Stimulated activated CD4-positive, alpha-beta T cell treated with anti-CD3 and anti-CD28 coated beads, Interleukin-4, amount 100 ng/mL, for 1 hour (primary cell): Measurements from ENCODE around the gene HTR3C.
"Not testable (repeated sequence)": the region's sequence is repeated elsewhere in the genome, so short reads cannot be mapped to it uniquely, and the experiment has no call there.

ENCODE experiments used
- DNase-seq: peaks from one replicate; pipeline ENCODE4 v3.0.0-alpha.2; 2020

The HTR3C gene, protein sequence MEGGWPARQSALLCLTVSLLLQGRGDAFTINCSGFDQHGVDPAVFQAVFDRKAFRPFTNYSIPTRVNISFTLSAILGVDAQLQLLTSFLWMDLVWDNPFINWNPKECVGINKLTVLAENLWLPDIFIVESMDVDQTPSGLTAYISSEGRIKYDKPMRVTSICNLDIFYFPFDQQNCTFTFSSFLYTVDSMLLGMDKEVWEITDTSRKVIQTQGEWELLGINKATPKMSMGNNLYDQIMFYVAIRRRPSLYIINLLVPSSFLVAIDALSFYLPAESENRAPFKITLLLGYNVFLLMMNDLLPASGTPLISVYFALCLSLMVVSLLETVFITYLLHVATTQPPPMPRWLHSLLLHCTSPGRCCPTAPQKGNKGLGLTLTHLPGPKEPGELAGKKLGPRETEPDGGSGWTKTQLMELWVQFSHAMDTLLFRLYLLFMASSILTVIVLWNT

DNA sequence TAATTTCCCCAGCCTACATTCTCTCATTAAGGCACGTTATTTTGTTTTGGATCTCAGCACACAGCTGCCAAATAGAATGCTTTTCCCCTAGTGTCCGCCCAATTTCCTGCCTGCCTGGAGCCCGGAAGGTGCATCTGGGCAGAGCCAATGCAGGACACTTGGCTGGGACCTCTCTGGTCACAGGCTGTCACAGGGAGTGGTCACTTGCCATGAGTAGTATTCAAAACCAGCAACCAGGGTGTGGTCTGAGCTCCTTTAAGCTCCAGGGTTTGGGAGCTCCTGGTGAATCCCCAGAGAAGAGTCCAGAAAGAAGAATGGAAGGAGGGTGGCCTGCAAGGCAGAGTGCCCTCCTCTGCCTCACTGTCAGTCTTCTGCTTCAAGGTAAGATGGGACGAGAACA lies at the start of gene HTR3C:
HTR3C (plus strand) TSS at position 281 of the 400 bp plus-strand sequence; CDS start at position 315, 34 bp downstream.
- no peak for DNase-seq

DNA sequence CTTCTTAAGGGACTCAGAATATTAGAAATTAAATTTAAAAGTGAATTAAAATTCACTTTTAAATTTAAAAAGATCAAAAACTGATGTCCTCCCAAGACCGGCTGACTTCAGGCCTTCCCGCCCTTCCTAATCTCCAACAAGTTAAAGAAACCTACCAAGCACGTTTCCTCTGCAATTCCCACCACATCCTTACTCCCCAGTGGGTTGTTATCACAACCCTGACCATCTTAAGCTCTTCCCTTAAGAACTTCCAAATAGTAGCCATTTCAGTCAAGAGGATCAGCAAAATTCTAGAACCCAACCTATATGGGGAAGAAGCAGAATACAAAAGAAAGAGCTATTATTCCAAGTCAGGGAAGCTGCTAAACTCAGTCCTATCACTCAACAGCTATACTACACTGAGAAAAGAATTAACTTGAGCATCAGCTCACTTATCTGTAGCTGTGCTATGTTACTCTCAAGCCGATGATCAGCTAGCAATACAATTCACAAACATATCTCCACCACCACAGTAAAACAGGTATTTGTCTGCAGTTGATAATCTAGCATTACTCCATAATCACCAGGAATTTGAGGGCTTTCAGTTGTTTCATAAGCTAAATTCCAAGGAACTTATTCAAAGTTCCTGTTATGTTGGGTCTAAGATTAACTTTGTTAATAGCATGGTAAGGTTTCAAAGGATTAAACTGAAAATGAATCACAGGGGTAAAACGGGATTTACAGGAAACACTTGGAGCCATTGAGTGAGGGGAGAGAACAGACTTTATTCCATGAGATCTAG lies 49.5 kb upstream of the HTR3C start:
- DNase-seq: no peak

DNA sequence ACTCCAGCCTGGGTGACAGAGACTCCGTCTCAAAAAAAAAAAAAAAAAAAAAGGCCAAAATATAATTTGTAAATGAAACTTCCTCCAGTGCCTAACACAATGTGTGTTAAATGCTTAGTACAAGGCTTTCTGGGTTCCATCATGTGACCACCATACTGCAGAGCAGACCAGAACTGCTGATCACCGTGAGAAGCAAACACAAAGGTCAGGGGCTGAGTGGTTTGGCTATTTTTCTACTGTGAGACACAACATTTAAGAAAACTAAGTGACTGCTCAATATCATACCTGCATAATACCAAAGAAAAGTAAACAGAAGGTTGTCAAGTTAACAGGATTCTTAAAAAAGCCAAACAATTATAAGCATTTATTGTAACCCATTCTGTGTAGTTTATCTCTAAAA lies 48.4 kb upstream of the HTR3C start:
- no peak for DNase-seq

DNA sequence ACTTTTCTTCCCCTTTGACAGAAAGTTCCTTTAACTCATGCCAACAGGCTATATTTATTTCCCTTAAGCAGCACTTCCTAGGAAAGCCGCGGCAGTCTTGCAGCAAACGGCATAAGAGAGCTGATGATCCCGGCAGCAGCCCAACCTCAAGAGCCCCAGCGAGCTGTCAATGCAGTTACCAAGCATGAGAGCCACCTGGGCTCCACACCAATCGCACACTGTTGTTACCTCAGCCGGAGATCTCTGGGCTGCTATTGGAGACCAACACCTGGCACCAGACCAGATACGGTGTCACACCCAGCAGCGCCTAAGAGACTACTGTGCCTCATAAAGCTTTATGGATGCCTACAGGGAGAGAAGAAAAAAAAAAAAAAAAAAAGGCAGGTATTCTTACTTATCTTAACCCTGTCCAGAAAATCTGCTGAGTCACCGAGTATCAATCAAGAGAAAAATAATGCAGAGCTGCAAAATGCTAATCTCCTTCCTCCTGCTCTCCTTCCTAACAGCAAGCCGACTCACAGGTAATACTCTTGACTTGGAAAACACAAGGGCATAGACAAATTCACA lies 46.8 kb upstream of the HTR3C start:
- DNase-seq: no peak

DNA sequence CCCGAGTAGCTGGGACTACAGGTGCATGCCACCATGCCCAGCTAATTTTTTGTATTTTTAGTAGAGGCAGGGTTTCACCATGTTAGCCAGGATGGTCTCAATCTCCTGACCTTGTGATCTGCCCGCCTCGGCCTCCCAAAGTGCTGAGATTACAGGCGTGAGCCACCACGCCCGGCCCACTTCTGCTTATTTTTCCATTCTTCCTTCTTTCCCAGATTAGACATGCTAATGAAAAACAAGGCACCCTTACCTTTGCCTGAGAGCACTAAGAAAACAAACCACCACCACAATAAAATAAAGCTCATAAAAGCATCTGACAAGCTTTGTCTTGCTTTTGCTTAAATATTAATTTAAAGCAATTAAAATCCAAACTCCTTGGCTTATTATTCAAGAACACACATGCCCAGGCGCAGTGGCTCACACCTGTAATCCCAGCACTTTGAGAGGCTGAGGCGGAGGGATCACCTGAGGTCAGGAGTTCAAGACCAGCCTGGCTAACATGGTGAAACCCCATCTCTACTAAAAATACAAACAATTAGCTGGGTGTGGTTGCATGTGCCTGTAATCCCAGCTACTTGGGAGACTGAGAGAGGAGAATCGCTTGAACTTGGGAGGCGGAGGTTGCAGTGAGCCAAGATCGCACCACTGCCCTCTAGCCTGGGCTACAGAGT lies 45.6 kb upstream of the HTR3C start:
- not testable (repeated sequence) for DNase-seq

DNA sequence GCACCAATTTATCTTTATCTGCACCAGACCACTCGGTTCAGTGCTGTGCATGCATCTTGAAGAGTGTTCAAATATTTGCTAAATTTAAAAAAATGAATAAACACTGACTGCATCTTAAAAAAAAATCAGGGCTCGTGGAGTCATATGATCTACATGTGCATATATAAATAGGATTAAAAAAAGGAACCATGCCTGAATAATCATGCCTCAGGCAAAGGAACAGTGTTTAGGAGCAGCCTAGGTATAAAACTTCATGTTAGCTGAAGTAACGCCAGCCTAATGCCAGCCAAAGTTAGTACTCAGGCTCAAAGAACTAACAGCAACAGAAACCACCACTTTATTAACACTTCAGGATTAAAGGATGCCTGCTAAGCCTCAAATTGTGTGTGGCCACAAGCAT lies 44.7 kb upstream of the HTR3C start:
- no peak for DNase-seq

DNA sequence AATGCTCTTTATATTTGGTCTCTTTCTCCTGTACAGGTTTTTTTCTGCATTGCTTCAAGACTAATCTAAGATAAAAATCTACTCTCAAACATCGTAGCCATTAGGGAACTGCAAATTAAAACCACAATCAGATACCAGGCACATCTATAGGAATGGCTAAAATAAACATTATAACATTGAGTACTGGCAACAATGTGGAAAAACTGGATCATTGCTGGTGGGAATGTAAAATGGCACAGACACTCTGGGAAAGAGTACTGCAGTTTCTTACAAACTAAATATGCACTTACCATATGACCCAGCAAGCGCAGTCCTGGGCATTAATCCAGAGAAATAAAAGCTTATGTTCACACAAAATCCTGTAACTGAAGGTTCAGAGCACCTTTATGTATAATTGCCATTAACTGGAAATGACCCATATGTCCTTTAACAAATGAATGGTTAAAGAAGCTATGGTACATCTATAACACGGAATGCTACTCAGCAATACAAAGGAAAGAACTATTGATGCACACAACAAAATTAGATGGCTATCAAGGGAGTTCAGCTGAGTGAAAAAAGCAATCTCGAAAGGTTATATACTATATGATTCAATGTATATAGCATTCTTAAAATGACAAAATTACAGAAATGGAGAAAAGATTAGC lies 41.5 kb upstream of the HTR3C start:
- no peak for DNase-seq

DNA sequence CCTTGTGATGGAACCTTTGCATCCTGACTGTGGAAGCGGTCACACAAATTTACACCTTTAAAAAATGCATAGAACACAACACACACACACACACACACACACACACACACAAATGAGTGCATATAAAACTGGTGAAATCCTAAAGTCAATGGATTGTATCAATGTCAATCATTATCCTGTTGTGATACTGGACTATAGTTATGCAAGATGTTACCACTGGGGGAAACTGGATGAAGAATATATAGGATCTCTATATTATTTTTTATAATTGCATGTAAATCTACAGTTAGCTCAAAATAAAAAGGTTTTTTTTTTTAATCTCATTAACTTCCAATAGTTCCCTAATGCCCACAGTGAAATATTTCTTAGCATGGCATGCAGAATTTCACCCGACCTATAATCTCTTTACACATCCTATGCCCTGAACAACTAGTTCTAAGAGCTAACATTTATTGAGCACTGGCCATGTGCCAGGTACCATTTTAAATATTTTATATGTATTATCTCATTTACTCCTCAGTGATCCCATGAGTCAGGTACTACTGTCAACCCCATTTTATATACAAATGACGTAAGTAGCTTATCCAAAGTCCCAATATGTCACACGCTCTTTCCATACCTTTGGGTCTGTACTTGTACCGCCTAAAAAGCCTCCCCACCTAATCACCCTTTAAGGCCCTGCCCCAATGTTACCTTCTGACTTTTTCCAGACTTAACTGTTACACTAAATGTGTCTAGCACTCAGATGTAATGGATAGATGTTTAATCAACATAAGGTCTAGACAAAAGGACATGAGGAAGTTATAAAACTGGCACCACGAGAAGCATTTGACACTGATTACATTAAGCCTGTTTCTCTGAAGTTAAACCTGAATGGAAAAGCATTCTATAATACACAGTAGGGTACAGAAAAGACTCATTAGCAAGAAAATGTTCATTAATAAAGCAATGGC lies 40.6 kb upstream of the HTR3C start:
- DNase-seq: no peak

DNA sequence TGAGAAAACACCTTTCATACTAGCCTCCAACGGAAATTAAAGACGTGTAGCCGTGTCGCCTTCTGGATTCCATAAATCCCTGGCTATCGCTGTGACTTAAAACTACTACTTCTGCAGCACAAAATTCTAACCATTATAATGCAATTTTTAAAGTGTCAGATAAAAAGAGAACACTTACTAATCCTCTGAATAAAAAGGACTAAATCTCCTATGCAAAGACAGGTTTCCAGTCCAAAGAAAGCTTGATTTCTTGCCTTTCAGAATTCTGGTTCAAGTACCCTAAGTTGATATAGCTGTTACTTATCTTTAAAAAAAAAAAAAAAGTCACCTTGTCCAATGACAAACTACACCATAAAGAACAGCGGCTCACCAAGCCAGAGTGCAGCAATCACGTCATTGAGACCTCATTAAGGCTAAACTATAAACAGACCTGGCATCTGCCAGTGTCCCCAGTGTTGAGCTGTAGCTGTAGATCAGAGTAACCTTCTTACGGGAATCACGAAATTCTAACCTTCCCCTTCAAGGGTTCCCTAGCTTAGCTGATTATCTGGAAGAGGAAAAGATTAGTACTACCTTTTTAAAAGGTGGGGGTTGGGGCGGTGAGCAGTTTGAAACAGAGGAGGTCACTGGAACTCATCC lies 37.3 kb upstream of the HTR3C start:
- DNase-seq: no peak

DNA sequence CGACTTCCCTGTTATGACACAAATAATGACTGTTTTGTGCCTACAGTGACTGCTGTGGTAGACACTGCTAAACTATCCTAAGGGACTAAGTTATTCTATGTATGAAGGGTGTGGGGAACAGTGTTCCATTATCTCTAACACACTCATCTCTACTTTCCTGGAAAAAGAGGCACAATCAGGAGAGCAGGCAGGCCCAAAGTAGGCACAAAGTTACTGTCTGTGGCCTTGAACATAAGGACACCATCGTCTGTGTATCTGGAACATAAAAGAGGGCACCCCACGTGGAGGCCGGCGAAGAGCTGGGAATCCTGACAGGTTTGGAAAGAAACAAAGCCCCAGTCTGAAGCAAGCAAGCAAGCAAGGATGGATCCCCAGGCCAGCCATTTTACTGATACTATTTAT lies 36.7 kb upstream of the HTR3C start:
- no peak for DNase-seq

DNA sequence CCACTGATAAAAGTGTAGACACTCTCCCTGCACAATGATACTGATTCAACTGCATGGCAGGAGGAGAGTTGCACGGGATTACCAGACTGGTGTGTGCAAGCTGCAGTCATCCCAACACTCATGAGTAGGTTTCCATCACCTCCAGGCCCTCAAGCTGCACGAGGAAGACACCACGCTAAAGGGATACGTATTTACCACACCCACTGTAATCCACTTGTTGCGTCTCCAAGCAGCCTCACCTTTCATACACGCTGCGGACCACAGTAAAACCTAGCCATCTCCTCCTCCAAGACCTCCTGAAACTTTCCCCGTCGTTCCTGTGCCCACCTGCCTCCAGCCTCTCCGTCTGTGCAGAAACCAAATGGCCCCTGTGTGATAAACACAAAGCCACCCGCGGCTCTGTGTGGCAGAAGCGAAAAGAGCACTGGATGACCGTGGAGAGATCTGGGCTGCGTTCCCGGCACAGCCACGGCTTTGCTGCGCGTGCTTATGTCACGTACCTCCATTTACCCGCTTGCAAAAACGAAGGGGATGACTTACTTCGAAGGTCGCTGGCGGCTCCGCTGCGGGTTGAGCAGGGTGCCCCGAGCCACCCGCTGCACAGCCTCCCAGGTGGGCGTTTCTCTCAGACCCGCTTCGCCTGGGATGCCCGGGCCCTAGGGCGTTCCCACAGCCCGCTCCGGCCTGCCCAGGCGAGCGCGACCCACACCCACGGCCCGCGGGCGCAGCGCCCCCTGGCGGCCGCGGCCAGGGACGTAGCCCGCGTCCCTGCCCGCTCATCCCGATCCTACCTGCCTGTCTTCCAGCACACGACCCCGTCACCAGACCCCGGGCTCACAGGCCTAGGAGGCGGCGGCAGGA lies 35.8 kb upstream of the HTR3C start:
- DNase-seq: peak; percentile 56

DNA sequence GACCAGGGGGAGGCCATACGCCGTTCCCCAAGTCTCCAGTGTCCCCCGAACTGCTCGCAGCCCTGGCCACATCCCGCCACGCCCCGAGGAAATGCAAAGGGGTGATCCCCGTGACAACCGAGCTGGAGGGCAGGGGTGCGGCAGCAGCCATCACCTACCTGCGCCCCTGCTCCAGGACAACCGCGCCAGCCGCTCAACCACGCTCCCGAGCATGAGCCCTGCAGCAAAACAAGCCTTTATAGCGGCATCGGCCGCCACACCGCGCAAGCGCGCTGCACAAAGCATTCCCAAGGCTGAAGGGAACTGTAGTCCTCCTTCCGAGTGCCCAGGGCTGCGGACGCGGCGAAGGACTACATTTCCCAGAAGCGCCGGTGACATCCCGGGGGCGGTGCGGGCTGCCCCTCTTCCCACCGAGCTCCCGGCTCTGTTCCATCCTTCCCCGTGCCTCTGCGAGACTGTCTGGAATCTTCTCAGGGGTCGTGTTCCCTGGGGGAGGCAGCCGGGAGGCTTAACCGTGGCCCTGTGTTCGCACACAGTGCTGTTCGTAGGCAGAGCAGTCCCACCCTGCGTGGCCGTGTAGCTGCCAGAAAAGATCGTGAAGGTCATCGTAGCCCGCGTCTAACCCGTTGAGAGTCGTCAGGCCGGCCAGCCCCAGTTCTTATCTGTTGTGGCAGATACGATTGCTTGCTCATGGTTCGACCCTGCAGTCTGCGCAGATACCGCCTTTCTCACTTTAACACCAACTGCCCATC lies 35.0 kb upstream of the HTR3C start, which contains the start of gene ABCC5:
ABCC5 (minus strand) TSS at position 213 of the 752 bp plus-strand sequence. CDS start 3,492 bp downstream, outside the sequence.
- DNase-seq: peak; percentile 82

DNA sequence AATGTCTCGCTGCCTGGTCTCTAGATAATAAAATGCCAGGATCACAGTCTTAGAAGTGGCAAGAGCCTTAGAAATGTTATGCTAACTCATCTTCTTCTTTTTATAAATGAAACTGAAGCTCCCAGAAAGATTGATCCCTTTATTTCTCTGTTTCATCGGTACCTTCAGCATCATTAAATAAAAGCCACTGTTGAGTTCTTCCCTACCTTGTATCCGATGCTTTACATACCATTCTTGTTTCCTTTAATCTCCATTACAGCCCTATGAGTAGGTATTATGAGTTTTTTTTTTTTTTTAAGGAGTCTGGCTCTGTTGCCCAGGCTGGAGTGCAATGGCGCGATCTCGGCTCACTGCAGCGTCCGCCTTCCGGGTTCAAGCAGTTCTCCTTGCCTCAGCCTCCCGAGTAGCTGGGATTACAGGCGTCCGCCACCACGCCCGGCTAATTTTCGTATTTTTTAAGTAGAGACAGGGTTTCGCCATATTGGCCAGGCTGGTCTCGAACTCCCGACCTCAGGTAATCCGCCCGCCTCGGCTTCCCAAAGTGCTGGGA lies 34.3 kb upstream of the HTR3C start:
- DNase-seq: no peak

DNA sequence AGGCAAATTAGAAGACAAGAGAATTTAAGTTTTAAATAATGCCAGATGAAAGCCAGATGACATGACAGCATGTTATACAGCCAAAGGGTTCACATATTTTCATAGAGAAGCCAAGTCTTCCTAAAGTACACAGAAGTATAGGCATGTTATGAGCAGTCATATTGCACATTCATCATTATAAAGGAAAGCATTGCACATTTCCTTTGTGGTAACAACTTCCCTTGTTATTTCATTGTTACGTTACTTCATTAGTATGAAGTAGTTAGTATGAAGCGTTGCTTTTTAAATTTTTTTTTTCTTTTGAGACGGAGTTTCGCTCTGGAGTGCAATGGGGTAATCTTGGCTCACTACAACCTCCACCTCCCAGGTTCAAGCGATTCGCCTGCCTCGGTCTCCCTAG lies 30.5 kb upstream of the HTR3C start:
- DNase-seq: no peak

DNA sequence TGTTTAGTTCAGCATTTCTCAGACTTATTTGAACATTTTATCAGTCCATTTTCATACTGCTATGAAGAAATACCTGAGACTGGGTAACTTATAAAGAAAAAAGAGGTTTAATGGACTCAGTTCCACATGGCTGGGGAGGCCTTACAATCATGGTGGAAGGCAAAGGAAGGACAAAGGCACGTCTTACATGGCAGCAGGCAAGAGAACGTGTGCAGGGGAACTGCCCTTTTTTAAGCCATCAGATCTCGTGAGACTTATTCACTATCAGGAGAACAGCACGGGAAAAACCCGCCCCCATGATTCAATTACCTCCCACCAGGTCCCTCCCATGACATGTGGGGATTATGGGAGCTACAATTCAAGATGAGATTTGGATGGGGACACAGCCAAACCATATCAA lies 27.6 kb upstream of the HTR3C start:
- not testable (repeated sequence) for DNase-seq

DNA sequence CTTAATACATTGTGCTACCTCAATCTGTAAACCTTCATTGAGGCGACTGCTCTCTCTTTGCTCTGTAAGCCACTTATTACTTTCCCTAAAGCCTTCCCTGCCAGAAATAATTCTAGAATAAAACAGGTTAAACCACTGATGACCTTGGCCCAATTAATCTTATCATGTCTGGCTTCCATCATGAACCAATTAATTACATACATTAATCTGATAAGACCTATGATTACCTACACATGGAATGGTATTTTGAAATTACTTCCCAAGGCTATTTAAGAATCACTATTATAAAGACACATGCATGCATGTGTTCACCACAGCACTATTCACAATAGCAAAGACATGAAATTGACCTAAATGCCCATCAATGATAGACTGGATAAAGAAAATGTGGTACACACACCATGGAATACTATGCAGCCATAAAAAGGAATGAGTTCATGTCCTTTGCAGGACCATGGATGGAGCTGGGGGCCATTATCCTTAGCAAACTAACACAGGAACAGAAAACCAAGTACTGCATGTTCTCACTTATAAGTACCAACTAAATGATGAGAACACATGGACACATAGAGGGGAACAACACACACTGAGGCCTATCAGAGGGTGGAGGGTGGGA lies 24.5 kb upstream of the HTR3C start:
- not testable (repeated sequence) for DNase-seq

DNA sequence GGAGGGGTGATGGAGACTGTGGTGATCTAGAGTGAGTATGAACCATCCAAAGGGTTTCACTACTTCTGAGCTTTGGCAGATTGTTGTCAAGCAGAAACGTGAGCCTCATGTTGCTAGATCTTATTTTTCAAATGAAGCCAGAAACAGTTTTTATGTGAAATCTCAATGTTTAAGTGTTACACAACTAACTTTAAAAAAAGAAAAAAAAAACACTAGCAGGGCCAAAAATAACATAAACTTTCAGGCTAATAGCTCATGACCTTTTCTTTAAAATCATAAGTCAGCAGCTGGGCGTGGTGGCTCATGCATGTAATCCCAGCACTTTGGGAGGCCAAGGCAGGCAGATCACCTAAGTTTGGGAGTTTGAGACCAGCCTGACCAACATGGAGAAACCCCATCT lies 23.4 kb upstream of the HTR3C start:
- no peak for DNase-seq

DNA sequence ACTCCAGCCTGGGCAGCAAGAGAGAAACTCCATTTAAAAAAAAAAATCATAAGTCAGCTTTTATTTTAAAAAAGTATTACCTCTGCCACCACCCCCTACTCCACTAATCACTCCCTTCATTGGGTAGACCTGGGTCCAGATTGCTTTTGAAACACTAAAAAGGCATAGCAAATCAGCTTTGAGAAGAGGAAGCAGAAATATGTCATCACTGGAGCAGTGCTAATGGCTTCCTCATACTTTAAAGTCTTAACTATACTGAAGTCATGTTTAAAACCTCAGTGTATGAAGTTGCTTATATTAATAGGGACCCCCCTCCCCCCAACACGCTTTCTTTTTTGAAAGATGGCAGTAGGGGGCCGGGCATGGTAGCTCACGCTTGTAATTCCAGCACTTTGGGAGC lies 22.3 kb upstream of the HTR3C start:
- DNase-seq: no peak
